HepG2 (cell line): ENCODE data around the gene MYADML2. TPM values are rescaled to one million over a fixed set of nuclear protein-coding genes. Genes with fewer than 3 reads are reported as not detected.
A peak's percentile ranks its signal among the peaks of the same experiment; 100 is the strongest.

ENCODE experiments used
- EP300 ChIP-seq, 3 experiments: sonication (generic) in 1 of 3; formaldehyde crosslinking in 1 of 3; IDR thresholded peaks; 2 replicates each; pipeline versions ENCODE4 v1.5.1 to v1.6.1; 2011 to 2020; ENCODE audit warnings: low read depth in 2 of 3, low read length in 2 of 3, borderline replicate concordance in 1 of 3, improper control_type of control experiment in 1 of 3, mild to moderate bottlenecking in 1 of 3, missing genetic modification reagents in 1 of 3, moderate library complexity in 1 of 3
- GATAD2A ChIP-seq: IDR thresholded peaks from 2 replicates; pipeline ENCODE4 v1.6.1; 2016
- GLI4 ChIP-seq: sonication (generic); formaldehyde crosslinking; IDR thresholded peaks from 2 replicates; pipeline ENCODE4 v1.5.1; 2020; ENCODE audit warnings: missing genetic modification reagents, mild to moderate bottlenecking, moderate library complexity, borderline replicate concordance
- GTF3A ChIP-seq: sonication (generic); formaldehyde crosslinking; conservative IDR thresholded peaks from 2 replicates; pipeline ENCODE4 v1.4.0; 2020; ENCODE audit warnings: mild to moderate bottlenecking, missing genetic modification reagents
- ONECUT2 ChIP-seq: sonication (generic); formaldehyde crosslinking; IDR thresholded peaks from 2 replicates; pipeline ENCODE4 v1.4.0; 2020; ENCODE audit warnings: missing genetic modification reagents
- RAD51 ChIP-seq: fragments of 450-650 bp; IDR thresholded peaks from 2 replicates; pipeline ENCODE4 v1.6.1; 2016; ENCODE audit warnings: borderline replicate concordance
- RELA ChIP-seq: sonication (generic); formaldehyde crosslinking; IDR thresholded peaks from 2 replicates; pipeline ENCODE4 v1.4.0; 2020; ENCODE audit warnings: missing genetic modification reagents
- SP140L ChIP-seq: sonication (generic); formaldehyde crosslinking; IDR thresholded peaks from 2 replicates; pipeline ENCODE4 v1.4.0; 2020; ENCODE audit warnings: missing genetic modification reagents, borderline replicate concordance
- SYNCRIP ChIP-seq: fragments of 200-400 bp; formaldehyde crosslinking; IDR thresholded peaks from 2 replicates; pipeline ENCODE4 v1.6.1; 2018; ENCODE audit warnings: mild to moderate bottlenecking, low read depth, low read length; ENCODE audit not compliant: insufficient read depth
- TARDBP ChIP-seq: sonication (generic); formaldehyde crosslinking; IDR thresholded peaks from 2 replicates; pipeline ENCODE4 v1.8.0; 2022; ENCODE audit warnings: mild to moderate bottlenecking, missing genetic modification reagents
- TBP ChIP-seq: sonication (generic); formaldehyde crosslinking; IDR thresholded peaks from 2 replicates; pipeline ENCODE4 v1.5.0; 2020; ENCODE audit warnings: missing genetic modification reagents
- TCF12 ChIP-seq, 2 experiments: fragments of 450-650 bp in 1 of 2; sonication (generic) in 1 of 2; formaldehyde crosslinking in 1 of 2; IDR thresholded peaks; 2 replicates each; pipeline versions ENCODE4 v1.6.1 to v1.8.0; 2017 to 2022; ENCODE audit warnings: antibody characterized with exemption in 1 of 2, mild to moderate bottlenecking in 1 of 2, missing genetic modification reagents in 1 of 2, moderate library complexity in 1 of 2
- TEF ChIP-seq: sonication (generic); formaldehyde crosslinking; IDR thresholded peaks from 2 replicates; pipeline ENCODE4 v1.5.0; 2020; ENCODE audit warnings: missing genetic modification reagents
- ZNF337 ChIP-seq: sonication (generic); formaldehyde crosslinking; IDR thresholded peaks from 2 replicates; pipeline ENCODE4 v1.5.1; 2020; ENCODE audit warnings: missing genetic modification reagents, low read depth, mild to moderate bottlenecking, borderline replicate concordance
- ZNF432 ChIP-seq: sonication (generic); formaldehyde crosslinking; IDR thresholded peaks from 2 replicates; pipeline ENCODE4 v1.5.0; 2020; ENCODE audit warnings: missing genetic modification reagents, mild to moderate bottlenecking, borderline replicate concordance
- ZNF550 ChIP-seq: sonication (generic); formaldehyde crosslinking; IDR thresholded peaks from 2 replicates; pipeline ENCODE4 v1.4.0; 2020; ENCODE audit warnings: mild to moderate bottlenecking, missing genetic modification reagents, borderline replicate concordance
- polyA plus RNA-seq, 8 experiments: library from polyadenylated mRNA; depleted of rRNA in 3 of 8; stranded (reverse) in 7 of 8; unstranded in 1 of 8; fragments of >200 nt; fragmentation: Illumina TruSeq in 4 of 8; extraction: Trizol in 4 of 8; gene quantifications; 2 replicates each; pipeline versions ENCODE4 v1.2.1 to v1.2.3, GENCODE V29; 2011 to 2016; ENCODE audit warnings: low read depth in 4 of 8, missing spikeins in 1 of 8, mixed read lengths in 1 of 8; ENCODE audit not compliant: insufficient read depth in 1 of 8
- total RNA-seq, 5 experiments: library from RNA; depleted of rRNA; stranded (reverse); fragments of >200 nt; fragmentation: Illumina TruSeq; extraction: Trizol; gene quantifications; 2 replicates each; pipeline ENCODE4 v1.2.3, GENCODE V29; 2016; ENCODE audit warnings: low read depth in 1 of 5
- TF ChIP-seq, protein P1 (sequence below): sonication (generic); formaldehyde crosslinking; IDR thresholded peaks from 2 replicates; pipeline ENCODE4 v1.5.1; 2020; ENCODE audit warnings: missing genetic modification reagents, mild to moderate bottlenecking, borderline replicate concordance
- TF ChIP-seq, protein P2 (sequence below): sonication (generic); formaldehyde crosslinking; IDR thresholded peaks from 2 replicates; pipeline ENCODE4 v1.4.0; 2020; ENCODE audit warnings: low read depth, missing genetic modification reagents
- TF ChIP-seq, protein P3 (sequence below): sonication (generic); formaldehyde crosslinking; IDR thresholded peaks from 2 replicates; pipeline ENCODE4 v1.4.0; 2020; ENCODE audit warnings: low read depth, mild to moderate bottlenecking, missing genetic modification reagents

Gene MYADML2
- total and polyA plus RNA-seq, 2 of the 13 experiments (the other 11 are each of a cell fraction or from before 2014, with no cell fraction given), result not detected

DNA sequence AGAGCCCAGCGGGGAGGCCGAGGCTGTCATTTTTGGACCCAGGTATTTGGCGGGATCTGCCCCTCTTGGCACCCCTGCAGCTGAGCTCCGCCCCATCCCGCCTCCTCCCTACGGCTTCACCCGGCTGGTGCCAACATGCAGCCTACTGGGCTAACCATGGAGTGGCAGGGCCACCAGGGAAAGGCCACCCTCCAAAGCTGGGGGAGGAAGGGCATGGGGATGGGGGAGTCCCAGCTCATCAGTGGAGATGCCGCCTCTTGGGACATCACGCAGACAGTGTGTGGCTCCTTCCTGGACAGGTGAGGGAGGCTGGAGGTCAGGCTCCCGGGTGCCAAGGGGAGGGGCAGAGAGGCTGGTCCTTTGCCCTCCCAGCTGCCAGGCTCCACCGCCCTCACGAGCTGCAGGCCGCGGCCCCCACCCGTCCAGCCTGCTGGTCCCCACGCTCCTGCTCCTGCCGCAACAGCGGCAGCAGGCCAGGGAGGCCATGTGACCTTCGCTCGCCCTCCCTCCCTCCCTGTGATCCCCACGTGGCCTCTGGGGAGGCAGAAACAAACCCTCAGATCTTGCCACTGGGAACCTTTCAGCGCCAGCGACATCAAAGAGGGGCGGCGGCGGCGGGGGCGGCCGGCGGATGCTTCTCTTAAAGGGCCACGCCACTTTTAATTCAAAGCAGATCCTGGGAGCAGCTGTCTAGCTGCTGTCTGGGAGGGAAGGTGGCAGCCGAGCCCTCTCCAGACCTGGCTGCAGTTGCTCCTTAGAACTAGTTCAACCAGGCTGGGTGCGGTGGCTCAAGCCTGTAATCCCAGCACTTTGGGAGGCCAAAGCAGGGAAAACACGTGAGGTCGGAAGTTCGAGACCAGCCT lies 20.7 kb upstream of the MYADML2 start (continued):
- TF ChIP-seq, protein P1, sequence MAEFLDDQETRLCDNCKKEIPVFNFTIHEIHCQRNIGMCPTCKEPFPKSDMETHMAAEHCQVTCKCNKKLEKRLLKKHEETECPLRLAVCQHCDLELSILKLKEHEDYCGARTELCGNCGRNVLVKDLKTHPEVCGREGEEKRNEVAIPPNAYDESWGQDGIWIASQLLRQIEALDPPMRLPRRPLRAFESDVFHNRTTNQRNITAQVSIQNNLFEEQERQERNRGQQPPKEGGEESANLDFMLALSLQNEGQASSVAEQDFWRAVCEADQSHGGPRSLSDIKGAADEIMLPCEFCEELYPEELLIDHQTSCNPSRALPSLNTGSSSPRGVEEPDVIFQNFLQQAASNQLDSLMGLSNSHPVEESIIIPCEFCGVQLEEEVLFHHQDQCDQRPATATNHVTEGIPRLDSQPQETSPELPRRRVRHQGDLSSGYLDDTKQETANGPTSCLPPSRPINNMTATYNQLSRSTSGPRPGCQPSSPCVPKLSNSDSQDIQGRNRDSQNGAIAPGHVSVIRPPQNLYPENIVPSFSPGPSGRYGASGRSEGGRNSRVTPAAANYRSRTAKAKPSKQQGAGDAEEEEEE (CRISPR knock-in tag), result peak; percentile 80; the same call in 1 of the 2 replicates
- TF ChIP-seq TARDBP (CRISPR knock-in tag) (peak; percentile 96), RELA (0 out of 2 replicates have a peak, but pooled peaks have one; percentile 53), TBP (CRISPR knock-in tag) (peak; percentile 88; the same call in 1 of the 2 replicates), ZNF432 (CRISPR knock-in tag) (no peak), RAD51 (peak; percentile 83), GATAD2A (peak; percentile 94), TEF (CRISPR knock-in tag) (no peak), GTF3A (0 out of 2 replicates have a peak, but pooled peaks have one; percentile 70), EP300 (IDR thresholded peaks at IDR 0.05; ENCODE audit: low read depth in 2 of 2, low read length in 2 of 2) (peak in 1 of 2 experiments; percentile 90; a peak in 3 of 4 replicates), EP300 (CRISPR knock-in tag; IDR thresholded peaks at IDR 0.05; ENCODE audit: borderline replicate concordance) (peak; percentile 90), SYNCRIP (no peak), GLI4 (CRISPR knock-in tag) (peak; percentile 78), ZNF550 (CRISPR knock-in tag) (no peak; the same call in 1 of the 2 replicates), ONECUT2 (CRISPR knock-in tag) (peak; percentile 56; the same call in 1 of the 2 replicates), ZNF337 (CRISPR knock-in tag) (0 out of 2 replicates have a peak, but pooled peaks have one; percentile 38), TCF12 (IDR thresholded peaks at IDR 0.05) (no peak), TCF12 (CRISPR knock-in tag; IDR thresholded peaks at IDR 0.05) (peak; percentile 92; the same call in 1 of the 2 replicates), SP140L (CRISPR knock-in tag) (no peak)
- TF ChIP-seq, protein P2, sequence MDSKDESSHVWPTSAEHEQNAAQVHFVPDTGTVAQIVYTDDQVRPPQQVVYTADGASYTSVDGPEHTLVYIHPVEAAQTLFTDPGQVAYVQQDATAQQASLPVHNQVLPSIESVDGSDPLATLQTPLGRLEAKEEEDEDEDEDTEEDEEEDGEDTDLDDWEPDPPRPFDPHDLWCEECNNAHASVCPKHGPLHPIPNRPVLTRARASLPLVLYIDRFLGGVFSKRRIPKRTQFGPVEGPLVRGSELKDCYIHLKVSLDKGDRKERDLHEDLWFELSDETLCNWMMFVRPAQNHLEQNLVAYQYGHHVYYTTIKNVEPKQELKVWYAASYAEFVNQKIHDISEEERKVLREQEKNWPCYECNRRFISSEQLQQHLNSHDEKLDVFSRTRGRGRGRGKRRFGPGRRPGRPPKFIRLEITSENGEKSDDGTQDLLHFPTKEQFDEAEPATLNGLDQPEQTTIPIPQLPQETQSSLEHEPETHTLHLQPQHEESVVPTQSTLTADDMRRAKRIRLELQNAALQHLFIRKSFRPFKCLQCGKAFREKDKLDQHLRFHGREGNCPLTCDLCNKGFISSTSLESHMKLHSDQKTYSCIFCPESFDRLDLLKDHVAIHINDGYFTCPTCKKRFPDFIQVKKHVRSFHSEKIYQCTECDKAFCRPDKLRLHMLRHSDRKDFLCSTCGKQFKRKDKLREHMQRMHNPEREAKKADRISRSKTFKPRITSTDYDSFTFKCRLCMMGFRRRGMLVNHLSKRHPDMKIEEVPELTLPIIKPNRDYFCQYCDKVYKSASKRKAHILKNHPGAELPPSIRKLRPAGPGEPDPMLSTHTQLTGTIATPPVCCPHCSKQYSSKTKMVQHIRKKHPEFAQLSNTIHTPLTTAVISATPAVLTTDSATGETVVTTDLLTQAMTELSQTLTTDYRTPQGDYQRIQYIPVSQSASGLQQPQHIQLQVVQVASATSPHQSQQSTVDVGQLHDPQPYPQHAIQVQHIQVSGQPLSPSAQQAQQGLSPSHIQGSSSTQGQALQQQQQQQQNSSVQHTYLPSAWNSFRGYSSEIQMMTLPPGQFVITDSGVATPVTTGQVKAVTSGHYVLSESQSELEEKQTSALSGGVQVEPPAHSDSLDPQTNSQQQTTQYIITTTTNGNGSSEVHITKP (CRISPR knock-in tag), result peak; percentile 85; the same call in 1 of the 2 replicates
- TF ChIP-seq, protein P3, sequence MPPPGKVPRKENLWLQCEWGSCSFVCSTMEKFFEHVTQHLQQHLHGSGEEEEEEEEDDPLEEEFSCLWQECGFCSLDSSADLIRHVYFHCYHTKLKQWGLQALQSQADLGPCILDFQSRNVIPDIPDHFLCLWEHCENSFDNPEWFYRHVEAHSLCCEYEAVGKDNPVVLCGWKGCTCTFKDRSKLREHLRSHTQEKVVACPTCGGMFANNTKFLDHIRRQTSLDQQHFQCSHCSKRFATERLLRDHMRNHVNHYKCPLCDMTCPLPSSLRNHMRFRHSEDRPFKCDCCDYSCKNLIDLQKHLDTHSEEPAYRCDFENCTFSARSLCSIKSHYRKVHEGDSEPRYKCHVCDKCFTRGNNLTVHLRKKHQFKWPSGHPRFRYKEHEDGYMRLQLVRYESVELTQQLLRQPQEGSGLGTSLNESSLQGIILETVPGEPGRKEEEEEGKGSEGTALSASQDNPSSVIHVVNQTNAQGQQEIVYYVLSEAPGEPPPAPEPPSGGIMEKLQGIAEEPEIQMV (CRISPR knock-in tag), result peak; percentile 90; the same call in 1 of the 2 replicates
